Measurements from ENCODE around the gene SERPINE1. TPM values are rescaled to one million over a fixed set of nuclear protein-coding genes. Genes with fewer than 3 reads are reported as not detected.
A peak's percentile ranks its signal among the peaks of the same experiment; 100 is the strongest.

The SERPINE1 gene
- total RNA-seq, 1 experiment from 2014 or later: 370 TPM

DNA sequence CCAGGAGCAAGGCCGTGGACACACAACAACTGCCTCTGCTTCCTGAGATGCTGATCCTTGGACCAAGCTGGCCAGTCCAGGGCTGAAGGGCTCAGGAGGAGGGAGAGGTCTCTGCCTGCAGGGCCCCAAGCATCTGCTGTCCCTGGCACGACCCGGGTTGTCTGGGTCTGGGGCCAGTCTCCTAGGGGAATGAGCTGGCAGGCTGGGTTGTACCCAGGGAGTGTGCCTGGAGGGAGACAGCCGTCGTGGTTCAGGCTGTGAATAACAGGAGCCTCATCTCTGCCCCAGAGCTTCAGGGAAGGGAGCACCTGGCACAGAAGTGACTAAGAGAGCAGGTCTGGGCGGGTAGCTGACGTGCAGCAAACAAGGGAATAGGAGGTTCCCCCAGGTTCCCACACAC, 17.9 kb upstream of the SERPINE1 start:
- Histone ChIP-seq H3K4me1 (ENCODE audit: control insufficient read depth, insufficient read depth, low read length) (peaks cover 24% of the 10 kb centered on the region), H3K9me3 (ENCODE audit: control insufficient read depth, insufficient read depth, low read depth, low read length) (no peaks in the 10 kb centered on the region), H3K36me3 (ENCODE audit: control insufficient read depth, insufficient read depth, low read length) (no peaks in the 10 kb centered on the region), H3K4me3 (ENCODE audit: low read depth in 2 of 2, low read length in 2 of 2) (no peak overlapping the region), H3K27ac (ENCODE audit: low read length) (peak overlapping the region; percentile 70), H3K27me3 (ENCODE audit: control insufficient read depth, insufficient read depth, low read length) (no peaks in the 10 kb centered on the region)
- intact Hi-C loops (cut with micrococcal nuclease; ENCODE audit: unreplicated experiment): no loop called here
- TF ChIP-seq POLR2AphosphoS5 (IDR thresholded peaks at IDR 0.05; ENCODE audit: low read depth, low read length): no peak
- TF ChIP-seq, protein P1, sequence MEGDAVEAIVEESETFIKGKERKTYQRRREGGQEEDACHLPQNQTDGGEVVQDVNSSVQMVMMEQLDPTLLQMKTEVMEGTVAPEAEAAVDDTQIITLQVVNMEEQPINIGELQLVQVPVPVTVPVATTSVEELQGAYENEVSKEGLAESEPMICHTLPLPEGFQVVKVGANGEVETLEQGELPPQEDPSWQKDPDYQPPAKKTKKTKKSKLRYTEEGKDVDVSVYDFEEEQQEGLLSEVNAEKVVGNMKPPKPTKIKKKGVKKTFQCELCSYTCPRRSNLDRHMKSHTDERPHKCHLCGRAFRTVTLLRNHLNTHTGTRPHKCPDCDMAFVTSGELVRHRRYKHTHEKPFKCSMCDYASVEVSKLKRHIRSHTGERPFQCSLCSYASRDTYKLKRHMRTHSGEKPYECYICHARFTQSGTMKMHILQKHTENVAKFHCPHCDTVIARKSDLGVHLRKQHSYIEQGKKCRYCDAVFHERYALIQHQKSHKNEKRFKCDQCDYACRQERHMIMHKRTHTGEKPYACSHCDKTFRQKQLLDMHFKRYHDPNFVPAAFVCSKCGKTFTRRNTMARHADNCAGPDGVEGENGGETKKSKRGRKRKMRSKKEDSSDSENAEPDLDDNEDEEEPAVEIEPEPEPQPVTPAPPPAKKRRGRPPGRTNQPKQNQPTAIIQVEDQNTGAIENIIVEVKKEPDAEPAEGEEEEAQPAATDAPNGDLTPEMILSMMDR (IDR thresholded peaks at IDR 0.05): no peak
- TF ChIP-seq, protein P2, sequence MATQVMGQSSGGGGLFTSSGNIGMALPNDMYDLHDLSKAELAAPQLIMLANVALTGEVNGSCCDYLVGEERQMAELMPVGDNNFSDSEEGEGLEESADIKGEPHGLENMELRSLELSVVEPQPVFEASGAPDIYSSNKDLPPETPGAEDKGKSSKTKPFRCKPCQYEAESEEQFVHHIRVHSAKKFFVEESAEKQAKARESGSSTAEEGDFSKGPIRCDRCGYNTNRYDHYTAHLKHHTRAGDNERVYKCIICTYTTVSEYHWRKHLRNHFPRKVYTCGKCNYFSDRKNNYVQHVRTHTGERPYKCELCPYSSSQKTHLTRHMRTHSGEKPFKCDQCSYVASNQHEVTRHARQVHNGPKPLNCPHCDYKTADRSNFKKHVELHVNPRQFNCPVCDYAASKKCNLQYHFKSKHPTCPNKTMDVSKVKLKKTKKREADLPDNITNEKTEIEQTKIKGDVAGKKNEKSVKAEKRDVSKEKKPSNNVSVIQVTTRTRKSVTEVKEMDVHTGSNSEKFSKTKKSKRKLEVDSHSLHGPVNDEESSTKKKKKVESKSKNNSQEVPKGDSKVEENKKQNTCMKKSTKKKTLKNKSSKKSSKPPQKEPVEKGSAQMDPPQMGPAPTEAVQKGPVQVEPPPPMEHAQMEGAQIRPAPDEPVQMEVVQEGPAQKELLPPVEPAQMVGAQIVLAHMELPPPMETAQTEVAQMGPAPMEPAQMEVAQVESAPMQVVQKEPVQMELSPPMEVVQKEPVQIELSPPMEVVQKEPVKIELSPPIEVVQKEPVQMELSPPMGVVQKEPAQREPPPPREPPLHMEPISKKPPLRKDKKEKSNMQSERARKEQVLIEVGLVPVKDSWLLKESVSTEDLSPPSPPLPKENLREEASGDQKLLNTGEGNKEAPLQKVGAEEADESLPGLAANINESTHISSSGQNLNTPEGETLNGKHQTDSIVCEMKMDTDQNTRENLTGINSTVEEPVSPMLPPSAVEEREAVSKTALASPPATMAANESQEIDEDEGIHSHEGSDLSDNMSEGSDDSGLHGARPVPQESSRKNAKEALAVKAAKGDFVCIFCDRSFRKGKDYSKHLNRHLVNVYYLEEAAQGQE (IDR thresholded peaks at IDR 0.05; ENCODE audit: insufficient read depth in 1 of 2, low read depth in 2 of 2, low read length in 1 of 2): no peak
- no peak for TF ChIP-seq SIN3A (IDR thresholded peaks at IDR 0.05; ENCODE audit: borderline replicate concordance, insufficient read depth, low read depth, low read length)
- TF ChIP-seq TCF7L2 (IDR thresholded peaks at IDR 0.05; ENCODE audit: low read depth, low read length): no peak
- ATAC-seq: peak; percentile 74
- POLR2A ChIA-PET: interaction anchor here (1.0 kb wide), 1 partner anchor 15 kb away, joined by 9 read pairs; no protein-coding TSS in a partner anchor
- in situ Hi-C loops (cut with HindIII; ENCODE audit: low pct_unique_long_range_greater_than_20kb, low sequenced_read_pairs): no loop called here
- no TSS peak for BruUV-seq (replicated peaks)
- CTCF ChIA-PET: no interaction called here
- DNase-seq (ENCODE audit: low read depth, low spot score): no peak

DNA sequence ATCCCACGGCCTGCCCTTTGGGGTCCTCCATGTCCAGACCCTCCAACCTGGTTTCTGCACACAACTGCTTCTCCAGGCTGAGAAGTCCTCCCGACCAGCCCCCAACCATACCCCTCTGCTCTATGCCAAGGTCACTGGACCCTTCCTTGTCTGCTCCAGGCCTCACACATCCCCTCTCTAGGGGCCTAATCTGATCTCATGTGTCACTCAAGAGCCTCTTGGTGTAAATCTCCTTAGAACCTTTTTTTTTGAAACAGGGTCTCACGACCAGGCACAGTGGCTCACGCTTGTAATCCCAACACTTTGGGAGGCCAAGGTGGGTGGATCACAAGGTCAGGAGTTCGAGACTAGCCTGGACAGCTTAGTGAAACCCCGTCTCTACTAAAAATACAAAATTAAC, 17.5 kb upstream of the SERPINE1 start:
- in situ Hi-C loops (cut with HindIII; ENCODE audit: low pct_unique_long_range_greater_than_20kb, low sequenced_read_pairs) (no loop called here), intact Hi-C loops (cut with micrococcal nuclease; ENCODE audit: unreplicated experiment) (no loop called here)
- H3K27me3 ChIP-seq (ENCODE audit: control insufficient read depth, insufficient read depth, low read length): no peaks in the 10 kb centered on the region
- CTCF ChIA-PET: interaction anchor here (1.1 kb wide), 1 partner anchor 10 kb away, joined by 4 read pairs; no protein-coding TSS in a partner anchor
- H3K27ac ChIP-seq (ENCODE audit: low read length): peak overlapping the region; percentile 70
- peaks cover 23% of the 10 kb centered on the region for H3K4me1 ChIP-seq (ENCODE audit: control insufficient read depth, insufficient read depth, low read length)
- no peak for TF ChIP-seq TCF7L2 (IDR thresholded peaks at IDR 0.05; ENCODE audit: low read depth, low read length)
- TF ChIP-seq POLR2AphosphoS5 (IDR thresholded peaks at IDR 0.05; ENCODE audit: low read depth, low read length): no peak
- POLR2A ChIA-PET: interaction anchor here (1.0 kb wide), 1 partner anchor 15 kb away, joined by 9 read pairs; no protein-coding TSS in a partner anchor
- H3K9me3 ChIP-seq (ENCODE audit: control insufficient read depth, insufficient read depth, low read depth, low read length): no peaks in the 10 kb centered on the region
- no TSS peak for BruUV-seq (replicated peaks)
- no peaks in the 10 kb centered on the region for H3K36me3 ChIP-seq (ENCODE audit: control insufficient read depth, insufficient read depth, low read length)
- ATAC-seq: 0 out of 2 replicates have a peak, but pooled peaks have one; percentile 6
- H3K4me3 ChIP-seq (ENCODE audit: low read depth in 2 of 2, low read length in 2 of 2): no peak overlapping the region
- no peak for DNase-seq (ENCODE audit: low read depth, low spot score)

DNA sequence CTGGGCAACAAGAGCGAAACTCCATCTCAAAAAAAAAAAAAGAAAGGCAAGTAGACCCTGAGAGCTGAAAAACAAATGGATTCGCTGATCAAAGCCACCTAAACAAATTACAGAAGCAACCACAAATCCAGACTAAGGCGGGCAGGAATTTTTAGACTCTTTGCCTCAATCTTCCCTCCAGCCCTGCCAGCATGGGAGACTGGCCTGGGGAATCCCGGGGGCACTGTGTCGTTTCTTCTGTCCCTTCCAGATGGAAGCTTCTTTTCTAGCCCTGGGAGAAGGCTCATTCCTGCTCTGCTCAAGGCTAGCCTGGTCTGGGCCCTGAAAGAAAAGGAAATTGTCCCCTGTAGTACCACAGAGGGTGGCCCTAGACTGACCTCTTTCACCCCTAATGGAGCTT, 15.6 kb upstream of the SERPINE1 start:
- no peak overlapping the region for H3K4me3 ChIP-seq (ENCODE audit: low read depth in 2 of 2, low read length in 2 of 2)
- TF ChIP-seq POLR2AphosphoS5 (IDR thresholded peaks at IDR 0.05; ENCODE audit: low read depth, low read length) (no peak), TCF7L2 (IDR thresholded peaks at IDR 0.05; ENCODE audit: low read depth, low read length) (no peak), SIN3A (IDR thresholded peaks at IDR 0.05; ENCODE audit: borderline replicate concordance, insufficient read depth, low read depth, low read length) (no peak)
- TF ChIP-seq, protein P2 (IDR thresholded peaks at IDR 0.05; ENCODE audit: insufficient read depth in 1 of 2, low read depth in 2 of 2, low read length in 1 of 2): no peak
- TF ChIP-seq, protein P1 (IDR thresholded peaks at IDR 0.05): no peak
- CTCF ChIA-PET: interaction anchor here (1.1 kb wide), 1 partner anchor 10 kb away, joined by 3 read pairs; no protein-coding TSS in a partner anchor
- BruUV-seq (replicated peaks): no TSS peak
- POLR2A ChIA-PET: no interaction called here
- no peaks in the 10 kb centered on the region for H3K9me3 ChIP-seq (ENCODE audit: control insufficient read depth, insufficient read depth, low read depth, low read length)
- H3K4me1 ChIP-seq (ENCODE audit: control insufficient read depth, insufficient read depth, low read length): peaks cover 21% of the 10 kb centered on the region
- intact Hi-C loops (cut with micrococcal nuclease; ENCODE audit: unreplicated experiment) (no loop called here), in situ Hi-C loops (cut with HindIII; ENCODE audit: low pct_unique_long_range_greater_than_20kb, low sequenced_read_pairs) (no loop called here)
- ATAC-seq (no peak), DNase-seq (ENCODE audit: low read depth, low spot score) (no peak)
- no peaks in the 10 kb centered on the region for H3K36me3 ChIP-seq (ENCODE audit: control insufficient read depth, insufficient read depth, low read length)
- peak overlapping the region; percentile 49; the same call in 1 of the 2 replicates for H3K27ac ChIP-seq (ENCODE audit: low read length)
- no peaks in the 10 kb centered on the region for H3K27me3 ChIP-seq (ENCODE audit: control insufficient read depth, insufficient read depth, low read length)
